GM23248 (cell line): Measurements from ENCODE around the gene TCAIM. TPM values are rescaled to one million over a fixed set of nuclear protein-coding genes. Genes with fewer than 3 reads are reported as not detected.

Experiments
- DNase-seq: peaks from one replicate; pipeline ENCODE4 v3.0.0-alpha.2; 2015
- H2AFZ ChIP-seq: fragments of 200-600 bp; sonication (generic); 2 replicates; pipeline ENCODE4 v1.6.1; 2016; ENCODE audit warnings: antibody characterized with exemption
- H3F3A ChIP-seq: fragments of 200-600 bp; sonication (generic); 2 replicates; pipeline ENCODE4 v1.6.1; 2016; ENCODE audit warnings: mild to moderate bottlenecking, antibody characterized with exemption, mixed run types; ENCODE audit not compliant: insufficient read depth
- H3K27ac ChIP-seq: fragments of 200-600 bp; sonication (generic); 2 replicates; pipeline ENCODE4 v1.5.1; 2016; ENCODE audit warnings: mild to moderate bottlenecking
- H3K27me3 ChIP-seq: fragments of 200-600 bp; sonication (generic); replicated peaks from 2 replicates; pipeline ENCODE4 v1.6.1; 2016; ENCODE audit warnings: mild to moderate bottlenecking; ENCODE audit not compliant: insufficient read depth
- H3K36me3 ChIP-seq: fragments of 200-600 bp; sonication (generic); 2 replicates; pipeline ENCODE4 v1.6.1; 2016; ENCODE audit warnings: low read depth, mild to moderate bottlenecking
- H3K4me1 ChIP-seq: fragments of 200-600 bp; sonication (generic); 2 replicates; pipeline ENCODE4 v1.6.1; 2016; ENCODE audit warnings: mild to moderate bottlenecking; ENCODE audit not compliant: insufficient read depth
- H3K4me2 ChIP-seq: fragments of 200-600 bp; sonication (generic); one replicate; pipeline ENCODE4 v1.6.1; 2016; ENCODE audit warnings: mild to moderate bottlenecking; ENCODE audit not compliant: unreplicated experiment
- H3K4me3 ChIP-seq: fragments of 200-600 bp; sonication (generic); 2 replicates; pipeline ENCODE4 v1.5.1; 2016; ENCODE audit warnings: mild to moderate bottlenecking
- H3K79me2 ChIP-seq: fragments of 200-600 bp; sonication (generic); 2 replicates; pipeline ENCODE4 v1.6.1; 2016; ENCODE audit warnings: mild to moderate bottlenecking; ENCODE audit not compliant: insufficient read depth
- H3K9ac ChIP-seq: fragments of 200-600 bp; sonication (generic); 2 replicates; pipeline ENCODE4 v1.6.1; 2016; ENCODE audit warnings: mild to moderate bottlenecking
- H3K9me2 ChIP-seq: fragments of 200-600 bp; sonication (generic); 2 replicates; pipeline ENCODE4 v1.6.1; 2016; ENCODE audit warnings: mixed run types, mild to moderate bottlenecking, moderate library complexity; ENCODE audit not compliant: insufficient read depth
- H3K9me3 ChIP-seq: fragments of 200-600 bp; sonication (generic); one replicate; pipeline ENCODE4 v1.6.1; 2017; ENCODE audit warnings: low read depth
- H4K20me1 ChIP-seq: fragments of 200-600 bp; sonication (generic); 2 replicates; pipeline ENCODE4 v1.6.0; 2016; ENCODE audit not compliant: insufficient read depth
- EZH2 ChIP-seq: fragments of 200-600 bp; sonication (generic); IDR thresholded peaks from 2 replicates; pipeline ENCODE4 v1.6.1; 2018; ENCODE audit warnings: antibody characterized with exemption, mild to moderate bottlenecking; ENCODE audit not compliant: insufficient read depth, poor library complexity, severe bottlenecking
- EZH2phosphoT487 ChIP-seq: fragments of 200-600 bp; sonication (generic); IDR thresholded peaks from 2 replicates; pipeline ENCODE4 v1.6.1; 2018; ENCODE audit warnings: antibody characterized with exemption, moderate library complexity, mild to moderate bottlenecking, low read depth; ENCODE audit not compliant: insufficient read depth
- WGBS, 2 experiments: methylation state at CpG; one replicate each; pipeline ENCODE4 v1.1.6; 2015 to 2017; ENCODE audit warnings: low lambda C conversion rate in 2 of 2, low coverage in 1 of 2; ENCODE audit errors: missing lambda C conversion rate in 2 of 2; 5-methylcytosine and 5-hydroxymethylcytosine counted together
- in situ Hi-C: fragments of 300-500 bp; cut with MboI; formaldehyde crosslinking; loops from 2 replicates; pipeline ENCODE4 v1.15.0; 2020
- polyA plus RNA-seq: library from polyadenylated mRNA; unstranded; fragments of >200 nt; fragmentation: Nextera tagmentation; extraction: Ambion mirVana; gene quantifications from 2 replicates; pipeline ENCODE4 v1.2.1, GENCODE V29; 2016
- total RNA-seq: library from RNA; depleted of rRNA; stranded (reverse); fragments of >200 nt; shearing (Covaris generic); gene quantifications from 2 replicates; pipeline ENCODE4 v1.2.3, GENCODE V29; 2014

Gene TCAIM
- total and polyA plus RNA-seq, 2 experiments from 2014 or later: 13.9 to 16.3 TPM

DNA sequence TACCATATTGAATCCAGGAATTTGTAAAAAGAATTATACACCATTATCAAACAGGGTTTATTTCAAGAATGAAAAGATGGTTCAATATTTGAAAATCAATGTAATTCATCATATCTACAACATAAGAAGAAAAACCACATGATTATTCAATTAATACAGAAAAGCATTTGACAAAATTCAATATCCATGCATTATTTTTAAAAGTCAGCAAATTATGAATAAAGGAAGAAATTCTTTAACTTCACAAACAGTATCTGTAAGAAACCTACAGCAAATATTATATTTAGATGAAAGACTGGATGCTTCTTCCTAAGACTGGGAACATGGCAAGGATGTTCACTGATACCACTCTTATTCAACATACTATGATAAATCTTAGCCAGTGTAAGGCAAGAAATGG lies 41.3 kb upstream of the TCAIM start:
- Histone ChIP-seq H4K20me1 (no peaks in the 10 kb centered on the region), H3K9ac (no peak overlapping the region), H3K4me3 (no peak overlapping the region), H3K36me3 (no peaks in the 10 kb centered on the region), H2AFZ (no peak overlapping the region), H3K27ac (no peak overlapping the region), H3K27me3 (0 out of 2 replicates have a peak, but pooled peaks cover 8% of the 10 kb centered on the region), H3K79me2 (no peaks in the 10 kb centered on the region), H3K4me1 (no peaks in the 10 kb centered on the region), H3F3A (no peaks in the 10 kb centered on the region), H3K4me2 (no peak overlapping the region), H3K9me3 (no peaks in the 10 kb centered on the region), H3K9me2 (no peaks in the 10 kb centered on the region)
- TF ChIP-seq EZH2: no peak
- no peak for TF ChIP-seq EZH2phosphoT487
- in situ Hi-C loops: no loop called here
- no peak for DNase-seq

DNA sequence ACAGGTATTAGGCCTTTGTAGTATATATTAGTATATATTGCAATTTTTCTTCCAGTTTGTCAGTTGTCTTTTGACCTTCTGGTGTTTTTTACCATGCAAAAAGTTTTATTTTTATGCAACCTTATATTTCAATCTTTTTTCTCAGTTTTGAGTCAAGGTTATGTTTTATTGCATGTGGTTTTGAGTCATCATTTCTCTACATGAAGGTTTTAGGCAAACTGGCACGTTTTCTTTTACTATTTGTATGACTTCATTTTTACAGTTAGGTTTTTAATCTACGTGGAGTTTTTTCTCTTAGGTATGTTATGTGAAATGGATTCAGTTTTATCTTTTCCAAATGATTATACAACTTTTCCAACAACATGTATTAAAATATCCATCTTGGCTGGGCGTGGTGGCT lies 36.8 kb upstream of the TCAIM start:
- H2AFZ ChIP-seq: no peak overlapping the region
- no peak overlapping the region for H3K4me3 ChIP-seq
- H3K4me2 ChIP-seq: no peak overlapping the region
- peaks cover 11% of the 10 kb centered on the region for H3K27me3 ChIP-seq
- 51 to 60% methylated on average over 3 of the region's 3 CpGs for WGBS, 2 experiments
- in situ Hi-C loops: no loop called here
- H3K9ac ChIP-seq: no peak overlapping the region
- no peaks in the 10 kb centered on the region for H3K9me2 ChIP-seq
- peak; percentile 4 for DNase-seq
- H4K20me1 ChIP-seq: no peaks in the 10 kb centered on the region
- H3K36me3 ChIP-seq: no peaks in the 10 kb centered on the region
- TF ChIP-seq EZH2: no peak
- no peak for TF ChIP-seq EZH2phosphoT487
- H3K27ac ChIP-seq: no peak overlapping the region
- H3K4me1 ChIP-seq: no peaks in the 10 kb centered on the region
- H3F3A ChIP-seq: no peaks in the 10 kb centered on the region
- H3K79me2 ChIP-seq: no peaks in the 10 kb centered on the region
- no peaks in the 10 kb centered on the region for H3K9me3 ChIP-seq

DNA sequence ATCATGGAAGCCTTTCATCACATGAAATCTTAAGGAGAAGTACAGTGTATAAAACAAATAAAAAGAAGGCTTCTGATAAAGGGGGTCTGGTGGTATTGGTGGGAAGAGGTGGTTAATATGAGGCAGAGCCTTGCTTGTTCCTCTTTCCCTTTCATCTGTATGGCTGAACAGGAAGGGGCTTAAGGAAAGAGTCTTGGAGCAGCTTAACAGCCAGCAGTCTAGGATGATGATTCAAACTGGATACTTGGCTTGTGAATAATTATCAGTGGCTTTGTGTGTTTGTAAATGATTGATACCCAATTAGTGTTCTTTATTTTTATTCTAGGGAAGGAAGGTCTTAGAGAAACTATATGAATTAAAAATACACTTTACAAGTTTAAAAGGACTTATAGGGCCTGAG lies 29.1 kb upstream of the TCAIM start:
- no peak for DNase-seq
- no peaks in the 10 kb centered on the region for H3K9me3 ChIP-seq
- TF ChIP-seq EZH2phosphoT487: no peak
- TF ChIP-seq EZH2: no peak
- in situ Hi-C loops: no loop called here
- H3K4me3 ChIP-seq: no peak overlapping the region
- H3K27ac ChIP-seq: no peak overlapping the region
- no peaks in the 10 kb centered on the region for H3F3A ChIP-seq
- peaks cover 2% of the 10 kb centered on the region; the same call in 1 of the 2 replicates for H3K27me3 ChIP-seq
- no peaks in the 10 kb centered on the region for H3K9me2 ChIP-seq
- H3K4me1 ChIP-seq: no peaks in the 10 kb centered on the region
- no peaks in the 10 kb centered on the region for H4K20me1 ChIP-seq
- no peak overlapping the region for H3K4me2 ChIP-seq
- no peaks in the 10 kb centered on the region for H3K36me3 ChIP-seq
- no peak overlapping the region for H2AFZ ChIP-seq
- H3K79me2 ChIP-seq: no peaks in the 10 kb centered on the region
- H3K9ac ChIP-seq: no peak overlapping the region

DNA sequence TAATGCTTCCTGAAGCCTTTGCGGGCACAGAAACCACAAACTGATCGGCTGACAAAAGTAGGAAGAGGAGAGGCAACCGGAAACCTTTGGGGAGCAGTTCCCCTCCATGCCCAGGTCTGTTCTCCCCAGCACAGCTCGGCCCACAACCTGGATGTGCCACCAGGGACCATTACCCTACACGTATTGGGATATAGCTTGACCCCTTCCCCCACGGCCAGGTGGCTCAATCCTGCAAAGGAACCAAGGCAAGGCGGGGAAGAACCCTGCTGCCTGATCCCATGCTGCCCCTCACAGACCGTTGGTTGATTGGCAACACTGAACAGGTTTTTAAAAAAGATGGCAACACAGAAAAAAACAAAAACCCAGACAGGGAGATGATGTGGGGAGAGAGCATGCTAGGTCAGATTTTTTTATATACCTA lies 19.7 kb upstream of the TCAIM start:
- TF ChIP-seq EZH2phosphoT487 (no peak), EZH2 (no peak)
- Histone ChIP-seq H3K27ac (no peak overlapping the region), H3K4me1 (no peaks in the 10 kb centered on the region), H2AFZ (no peak overlapping the region), H3K4me2 (no peak overlapping the region), H4K20me1 (no peaks in the 10 kb centered on the region), H3K4me3 (no peak overlapping the region), H3K9me2 (no peaks in the 10 kb centered on the region), H3F3A (no peaks in the 10 kb centered on the region), H3K9ac (no peak overlapping the region), H3K79me2 (no peaks in the 10 kb centered on the region), H3K9me3 (no peaks in the 10 kb centered on the region), H3K36me3 (no peaks in the 10 kb centered on the region), H3K27me3 (no peaks in the 10 kb centered on the region)
- in situ Hi-C loops: no loop called here
- DNase-seq: no peak
- 51 to 53% methylated on average over 8 of the region's 8 CpGs for WGBS, 2 experiments

DNA sequence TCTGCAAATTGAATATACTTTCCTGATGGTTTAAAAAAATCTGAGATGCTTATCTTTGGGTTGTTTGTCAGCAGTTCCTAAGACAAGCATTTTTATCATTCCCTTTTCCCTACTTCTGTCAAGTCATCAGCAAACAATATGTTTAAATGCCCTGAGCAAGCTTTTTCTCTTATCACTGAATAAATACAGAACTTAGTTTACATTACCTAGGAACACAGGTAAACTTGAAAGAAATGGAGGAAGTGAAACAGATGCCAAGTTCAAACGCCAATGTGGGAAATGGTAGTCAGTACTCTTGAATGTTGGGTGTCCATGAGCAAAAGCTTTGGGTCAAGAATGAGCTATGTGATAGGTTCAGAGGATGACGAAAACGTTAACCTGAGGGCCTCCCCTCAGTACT lies 17.2 kb upstream of the TCAIM start:
- Histone ChIP-seq H3K9me2 (no peaks in the 10 kb centered on the region), H3K27ac (no peak overlapping the region), H4K20me1 (no peaks in the 10 kb centered on the region), H3K79me2 (no peaks in the 10 kb centered on the region), H3K9ac (no peak overlapping the region), H2AFZ (no peak overlapping the region), H3K4me3 (no peak overlapping the region), H3K9me3 (no peaks in the 10 kb centered on the region), H3K36me3 (no peaks in the 10 kb centered on the region), H3K4me2 (no peak overlapping the region), H3F3A (no peaks in the 10 kb centered on the region), H3K27me3 (no peaks in the 10 kb centered on the region), H3K4me1 (no peaks in the 10 kb centered on the region)
- WGBS, 2 experiments: 28 to 37% methylated on average over 3 of the region's 3 CpGs
- DNase-seq: no peak
- in situ Hi-C loops: no loop called here
- TF ChIP-seq EZH2 (no peak), EZH2phosphoT487 (no peak)
